Measurements from ENCODE around the gene NIBAN1. TPM values are rescaled to one million over a fixed set of nuclear protein-coding genes. Genes with fewer than 3 reads are reported as not detected.

Gene NIBAN1
- total RNA-seq, 1 experiment from 2014 or later: 6.7 TPM

GRCh38 chr1:184987696-184988095 lies 13.4 kb upstream of the NIBAN1 start:
- no peak overlapping the region for H3K4me3 ChIP-seq (ENCODE audit: low read depth in 2 of 2, low read length in 2 of 2)
- BruUV-seq (replicated peaks): no TSS peak
- ChIA-PET POLR2A (no interaction called here), CTCF (no interaction called here)
- intact Hi-C loops (cut with micrococcal nuclease; ENCODE audit: unreplicated experiment) (loop anchor here (5.0 to 10.0 kb wide), 2 partner anchors 185 to 697 kb away; no protein-coding TSS in a partner anchor), in situ Hi-C loops (cut with HindIII; ENCODE audit: low pct_unique_long_range_greater_than_20kb, low sequenced_read_pairs) (no loop called here)
- no peak overlapping the region for H3K27ac ChIP-seq (ENCODE audit: low read length)
- H3K27me3 ChIP-seq (ENCODE audit: control insufficient read depth, insufficient read depth, low read length): peaks cover 19% of the 10 kb centered on the region
- H3K36me3 ChIP-seq (ENCODE audit: control insufficient read depth, insufficient read depth, low read length): no peaks in the 10 kb centered on the region
- no peaks in the 10 kb centered on the region for H3K4me1 ChIP-seq (ENCODE audit: control insufficient read depth, insufficient read depth, low read length)
- DNase-seq (ENCODE audit: low read depth, low spot score) (no peak), ATAC-seq (no peak)
- TF ChIP-seq TCF7L2 (IDR thresholded peaks at IDR 0.05; ENCODE audit: low read depth, low read length) (no peak), SIN3A (IDR thresholded peaks at IDR 0.05; ENCODE audit: borderline replicate concordance, insufficient read depth, low read depth, low read length) (no peak), CTCF (IDR thresholded peaks at IDR 0.05) (no peak), REST (IDR thresholded peaks at IDR 0.05; ENCODE audit: insufficient read depth in 1 of 2, low read depth in 2 of 2, low read length in 1 of 2) (no peak), POLR2AphosphoS5 (IDR thresholded peaks at IDR 0.05; ENCODE audit: low read depth, low read length) (no peak)
- no peaks in the 10 kb centered on the region for H3K9me3 ChIP-seq (ENCODE audit: control insufficient read depth, insufficient read depth, low read depth, low read length)

GRCh38 chr1:184986250-184986649 lies 11.9 kb upstream of the NIBAN1 start:
- Histone ChIP-seq H3K4me3 (ENCODE audit: low read depth in 2 of 2, low read length in 2 of 2) (no peak overlapping the region), H3K27me3 (ENCODE audit: control insufficient read depth, insufficient read depth, low read length) (peaks cover 17% of the 10 kb centered on the region), H3K4me1 (ENCODE audit: control insufficient read depth, insufficient read depth, low read length) (no peaks in the 10 kb centered on the region), H3K27ac (ENCODE audit: low read length) (no peak overlapping the region), H3K9me3 (ENCODE audit: control insufficient read depth, insufficient read depth, low read depth, low read length) (no peaks in the 10 kb centered on the region), H3K36me3 (ENCODE audit: control insufficient read depth, insufficient read depth, low read length) (no peaks in the 10 kb centered on the region)
- in situ Hi-C loops (cut with HindIII; ENCODE audit: low pct_unique_long_range_greater_than_20kb, low sequenced_read_pairs): no loop called here
- no TSS peak for BruUV-seq (replicated peaks)
- intact Hi-C loops (cut with micrococcal nuclease; ENCODE audit: unreplicated experiment): loop anchor here (5.0 to 10.0 kb wide), 2 partner anchors 186 to 699 kb away; no protein-coding TSS in a partner anchor
- ChIA-PET CTCF (interaction anchor here (0.8 kb wide), 1 partner anchor 184 kb away, joined by 4 read pairs; no protein-coding TSS in a partner anchor), POLR2A (no interaction called here)
- DNase-seq (ENCODE audit: low read depth, low spot score) (no peak), ATAC-seq (peak; percentile 61; the same call in 1 of the 2 replicates)
- TF ChIP-seq SIN3A (IDR thresholded peaks at IDR 0.05; ENCODE audit: borderline replicate concordance, insufficient read depth, low read depth, low read length) (no peak), TCF7L2 (IDR thresholded peaks at IDR 0.05; ENCODE audit: low read depth, low read length) (no peak), REST (IDR thresholded peaks at IDR 0.05; ENCODE audit: insufficient read depth in 1 of 2, low read depth in 2 of 2, low read length in 1 of 2) (no peak), POLR2AphosphoS5 (IDR thresholded peaks at IDR 0.05; ENCODE audit: low read depth, low read length) (no peak), CTCF (IDR thresholded peaks at IDR 0.05) (peak; percentile 42)

Measured in Panc1 (cell line).